Adrenal gland (tissue), 12 donors: ENCODE measurements around the gene CALN1. TPM values are rescaled to one million over a fixed set of nuclear protein-coding genes. Genes with fewer than 3 reads are reported as not detected.

ENCODE experiments used
- DNase-seq, 7 donors: peaks; one replicate each; pipeline ENCODE4 v3.0.0-alpha.2; 2019 to 2020
- H3K27ac ChIP-seq, 5 donors: fragments of 200-600 bp; sonication (generic) in 4 of 5; 1 replicate in 3 of 5; 2 replicates in 2 of 5; pipeline versions ENCODE4 v1.5.1 to v1.8.0; 2016 to 2020; ENCODE audit warnings: mild to moderate bottlenecking in 1 of 5
- H3K27me3 ChIP-seq: fragments of 200-600 bp; 2 replicates; pipeline ENCODE4 v1.8.0; 2021
- H3K36me3 ChIP-seq, 2 donors: fragments of 200-600 bp; replicated peaks in 1 of 2; 1 replicate in 1 of 2; 2 replicates in 1 of 2; pipeline versions ENCODE4 v1.5.1 to v1.8.0; 2018 to 2022
- H3K4me1 ChIP-seq, 2 donors: fragments of 200-600 bp; replicated peaks in 1 of 2; 1 replicate in 1 of 2; 2 replicates in 1 of 2; pipeline versions ENCODE4 v1.5.1 to v1.8.0; 2018 to 2021
- H3K4me3 ChIP-seq, 4 donors: fragments of 200-600 bp; sonication (generic) in 3 of 4; one replicate each; pipeline ENCODE4 v1.5.1; 2016 to 2018
- H3K9me3 ChIP-seq, 3 donors: fragments of 200-600 bp; sonication (generic) in 1 of 3; replicated peaks in 1 of 3; 1 replicate in 2 of 3; 2 replicates in 1 of 3; pipeline versions ENCODE4 v1.5.1 to v1.8.0; 2016 to 2021
- CTCF ChIP-seq, 6 experiments: fragments of 450-650 bp in 4 of 6; fragments of 200-600 bp in 2 of 6; sonication (generic) in 1 of 6; IDR thresholded peaks; 1 replicate in 5 of 6; 2 replicates in 1 of 6; pipeline versions ENCODE4 v1.5.1 to v1.8.0; 2016 to 2021; ENCODE audit warnings: antibody characterized with exemption in 6 of 6, mild to moderate bottlenecking in 2 of 6, moderate library complexity in 1 of 6
- POLR2A ChIP-seq, 2 donors: fragments of 450-650 bp; IDR thresholded peaks; one replicate each; pipeline ENCODE4 v1.6.1; 2017; ENCODE audit warnings: antibody characterized with exemption in 2 of 2, mild to moderate bottlenecking in 2 of 2, moderate library complexity in 1 of 2
- WGBS, 4 donors: extraction: QIAGEN DNeasy Blood & Tissue Kit in 2 of 4; methylation state at CpG; one replicate each; pipeline versions ENCODE4 v1.1.5 to v1.1.7; 2013 to 2017; 5-methylcytosine and 5-hydroxymethylcytosine counted together
- intact Hi-C, 2 donors: fragments of 100-400 bp; cut with DNase I; formaldehyde crosslinking; loops; one replicate each; pipeline versions ENCODE4 v1.14.1 to v1.15.0; 2022 to 2023
- polyA plus RNA-seq, 3 donors: library from polyadenylated mRNA; stranded (reverse); fragments of 200-250 nt in 2 of 3; fragments of 350-450 nt in 1 of 3; fragmentation: Illumina TruSeq in 1 of 3; extraction: RNeasy Lipid Tissue Mini Kit (QIAGEN cat#74804) in 1 of 3; gene quantifications; one replicate each; pipeline ENCODE4 v1.2.3, GENCODE V29; 2013 to 2014
- small RNA-seq, 2 donors: library from RNA; depleted of rRNA; stranded (forward); fragments of <200 nt; gene quantifications; one replicate each; pipeline ENCODE3, GENCODE V24; 2016
- total RNA-seq, 9 donors: library from RNA; depleted of rRNA in 4 of 9; stranded (reverse); fragments of >200 nt in 4 of 9; fragments of 120-200 nt in 1 of 9; fragmentation: NEBNext Ultra II Directional in 1 of 9; extraction: Animal tissue kit (Norgen Biotek cat#: 25700) in 1 of 9; gene quantifications; one replicate each; pipeline versions ENCODE4 v1.1.0 to v1.2.4, GENCODE V29; 2013 to 2023
- donor health status: healthy with polysubstance abuse.
- donor health status: Bipolar disorder and iron deficiency.
- donor health status: DM: yes; HTN: yes; CAD: no.
- donor health status: DM: no; HTN: no; CAD: no.
- donor health status: DM: no; HTN: no; CAD: no.
- donor health status: DM: yes; HTN: yes; CAD: no.

The CALN1 gene
- total and polyA plus RNA-seq, 12 donors = 4.3 to 51.5 (median 15.2) TPM

- Histone ChIP-seq H3K27ac (no peak overlapping the region), H3K36me3 (no peaks in the 10 kb centered on the region), H3K4me3 (no peak overlapping the region), H3K4me1 (peaks cover 0 to 5% of the 10 kb centered on the region in 2 donors), H3K27me3 (peaks cover 4% of the 10 kb centered on the region), H3K9me3 (no peaks in the 10 kb centered on the region)
- intact Hi-C loops = loop anchor here (5.0 kb wide), 2 partner anchors 599 to 874 kb away; partner anchors contain the start of gene GALNT17 (in 1 of the 2)
- WGBS, 4 donors = 86 to 96% (median 94%) methylated on average over 6 to 9 of the region's 9 CpGs
- TF ChIP-seq CTCF (IDR thresholded peaks at IDR 0.05) = no peak
- TF ChIP-seq POLR2A (IDR thresholded peaks at IDR 0.05) = no peak
- no peak for DNase-seq
Measured at GRCh38 chr7:71731740-71732139, 680.4 kb downstream of the CALN1 start.

Small RNAs within 50 kb of the gene (small RNA-seq; reads per million reads assigned to genes)
- gene AC005011.1 (0 reads per million in 2 donors), gene RNA5SP232 (0 reads per million in 2 donors)
